GM19467 (cell line): ENCODE measurements around the gene TYSND1.
"Not testable (repeated sequence)": the region's sequence is repeated elsewhere in the genome, so short reads cannot be mapped to it uniquely, and the experiment has no call there.

Source experiments
- ATAC-seq: cut with Tn5 transposase; IDR thresholded peaks from one replicate; pipeline ENCODE4 v1.9.1; 2021; ENCODE audit warnings: mild to moderate bottlenecking, moderate library complexity; ENCODE audit not compliant: unreplicated experiment

TYSND1 gene

GRCh38 chr10:70137135-70137534 is 9.4 kb downstream of the TYSND1 start:
- no peak for ATAC-seq

- no peak for ATAC-seq
Observed at GRCh38 chr10:70135684-70136083, 10.8 kb downstream of the TYSND1 start.

GRCh38 chr10:70135046-70135445 is 11.5 kb downstream of the TYSND1 start:
- ATAC-seq: no peak

GRCh38 chr10:70132098-70133029 is 14.1 kb downstream of the TYSND1 start, which contains the start of gene AIFM2:
Gene AIFM2, minus strand, starts transcription at chr10:70132825. Its CDS starts 8,741 bp downstream, at chr10:70124084.
- peak; percentile 78 for ATAC-seq

- no peak for ATAC-seq
Observed at GRCh38 chr10:70131560-70131937, 15.0 kb downstream of the TYSND1 start.

- ATAC-seq: no peak
Observed at GRCh38 chr10:70130878-70131559, 15.5 kb downstream of the TYSND1 start.

GRCh38 chr10:70126700-70127395 is 19.7 kb downstream of the TYSND1 start:
- ATAC-seq: no peak

- ATAC-seq: no peak
Observed at GRCh38 chr10:70125918-70126552, 20.5 kb downstream of the TYSND1 start.

GRCh38 chr10:70124918-70125317 is 21.6 kb downstream of the TYSND1 start:
- ATAC-seq: no peak

GRCh38 chr10:70124415-70124814 is 22.1 kb downstream of the TYSND1 start:
- no peak for ATAC-seq

GRCh38 chr10:70123817-70124216 is 22.7 kb downstream of the TYSND1 start:
- no peak for ATAC-seq

- not testable (repeated sequence) for ATAC-seq
Observed at GRCh38 chr10:70123166-70123565, 23.3 kb downstream of the TYSND1 start.

- ATAC-seq: no peak
Observed at GRCh38 chr10:70122742-70123141, 23.8 kb downstream of the TYSND1 start.

- ATAC-seq: no peak
Observed at GRCh38 chr10:70121281-70121949, 25.1 kb downstream of the TYSND1 start.

- ATAC-seq: no peak
Observed at GRCh38 chr10:70120417-70120816, 26.1 kb downstream of the TYSND1 start.

- no peak for ATAC-seq
Observed at GRCh38 chr10:70119623-70120022, 26.9 kb downstream of the TYSND1 start.

GRCh38 chr10:70119197-70119596 is 27.3 kb downstream of the TYSND1 start:
- no peak for ATAC-seq

- ATAC-seq: no peak
Observed at GRCh38 chr10:70118196-70118595, 28.3 kb downstream of the TYSND1 start.

GRCh38 chr10:70117646-70118045 is 28.9 kb downstream of the TYSND1 start:
- ATAC-seq: no peak

- ATAC-seq: no peak
Observed at GRCh38 chr10:70115948-70116682, 30.4 kb downstream of the TYSND1 start.
